Glomerular endothelial cell (primary cell): ENCODE data around the gene ARAP1. TPM values are rescaled to one million over a fixed set of nuclear protein-coding genes. Genes with fewer than 3 reads are reported as not detected.

Experiments used
- DNase-seq: peaks from one replicate; pipeline ENCODE4 v3.0.0-alpha.2; 2011; ENCODE audit warnings: low read depth, low spot score; ENCODE audit errors: extremely low read depth
- total RNA-seq: library from RNA; depleted of rRNA; stranded (reverse); fragments of >200 nt; gene quantifications from 2 replicates; pipeline ENCODE4 v1.2.3, GENCODE V29; 2015

Gene ARAP1
- total RNA-seq, 1 donor from 2014 or later, result 89.8 TPM

GRCh38 chr11:72706579-72706978 is 45.6 kb downstream of the ARAP1 start:
- no peak for DNase-seq

GRCh38 chr11:72705442-72706365 is 46.5 kb downstream of the ARAP1 start:
- no peak for DNase-seq

GRCh38 chr11:72704783-72705265 is 47.4 kb downstream of the ARAP1 start:
- DNase-seq, result no peak

DNA sequence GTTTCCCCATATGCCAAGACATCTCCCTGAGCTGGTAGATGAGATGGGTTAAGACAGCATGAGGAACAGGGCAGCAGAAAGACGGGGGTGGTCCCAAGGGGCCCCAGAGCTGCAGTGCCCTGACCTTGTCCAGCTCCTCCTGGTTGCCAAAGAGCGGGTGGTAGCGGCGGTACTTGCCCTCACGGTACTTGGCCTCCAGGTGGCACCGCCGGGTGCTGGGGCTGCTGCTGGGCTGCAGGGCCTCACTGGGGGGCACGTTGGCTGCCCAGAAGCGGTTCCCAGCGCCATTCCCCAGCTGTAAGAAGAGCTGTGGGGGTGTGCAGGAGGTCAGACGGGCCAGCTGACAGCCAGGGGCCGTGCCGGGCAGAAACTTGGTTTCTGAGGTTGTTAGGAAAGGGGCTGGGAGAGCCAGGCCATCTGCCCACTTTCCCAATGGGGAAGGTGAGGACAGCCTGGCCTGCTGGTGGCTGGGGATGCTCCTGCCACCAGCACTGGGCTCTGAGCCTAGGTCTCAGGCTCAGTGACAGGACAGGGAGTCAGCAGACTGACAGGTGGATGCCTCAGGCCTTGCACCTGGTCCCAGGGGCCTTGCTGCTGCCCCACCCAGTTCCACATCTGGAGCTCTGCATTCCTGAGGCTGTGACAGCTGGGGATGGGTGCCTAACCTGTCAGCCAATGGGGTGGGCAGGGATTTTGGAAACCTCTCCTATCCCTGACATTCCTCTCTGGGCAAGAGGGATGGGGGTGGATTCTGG is 48.0 kb downstream of the ARAP1 start:
- no peak for DNase-seq

DNA sequence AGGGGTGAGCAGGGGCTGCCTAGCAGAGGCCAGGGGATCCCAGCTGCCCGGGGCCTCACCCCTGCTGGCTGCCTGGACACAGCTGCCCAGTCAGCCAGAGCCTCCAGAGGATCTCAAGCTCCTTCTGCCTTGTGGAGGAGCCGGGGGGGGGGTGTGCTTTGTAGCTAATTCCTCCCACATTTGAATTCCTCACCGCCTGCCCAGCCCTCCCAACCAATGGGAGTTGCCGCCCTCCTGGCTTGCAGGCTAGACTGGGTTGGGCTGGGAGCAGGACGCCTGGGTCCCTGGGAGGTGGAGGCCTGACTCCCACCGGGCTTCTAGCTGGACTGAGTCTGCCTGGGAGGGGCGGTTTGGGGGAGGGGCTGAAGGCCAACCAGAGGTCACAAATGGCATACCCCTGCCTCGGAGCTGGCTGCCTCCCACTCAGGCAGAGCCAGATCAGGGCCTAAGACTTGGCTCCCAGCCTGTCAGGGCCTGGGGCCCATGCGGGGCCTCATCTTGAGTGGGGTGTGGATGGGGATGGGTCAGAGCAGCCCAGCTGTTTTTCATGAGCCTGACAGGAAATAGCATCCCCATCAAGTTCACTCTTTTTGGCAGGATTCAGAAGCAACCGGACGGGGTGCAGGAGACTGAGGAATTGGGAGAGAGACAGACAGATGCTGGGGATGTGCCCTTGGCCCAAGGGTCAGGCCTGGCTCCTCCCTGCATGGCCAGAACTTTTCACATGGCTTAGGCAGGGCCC is 48.8 kb downstream of the ARAP1 start:
- no peak for DNase-seq

DNA sequence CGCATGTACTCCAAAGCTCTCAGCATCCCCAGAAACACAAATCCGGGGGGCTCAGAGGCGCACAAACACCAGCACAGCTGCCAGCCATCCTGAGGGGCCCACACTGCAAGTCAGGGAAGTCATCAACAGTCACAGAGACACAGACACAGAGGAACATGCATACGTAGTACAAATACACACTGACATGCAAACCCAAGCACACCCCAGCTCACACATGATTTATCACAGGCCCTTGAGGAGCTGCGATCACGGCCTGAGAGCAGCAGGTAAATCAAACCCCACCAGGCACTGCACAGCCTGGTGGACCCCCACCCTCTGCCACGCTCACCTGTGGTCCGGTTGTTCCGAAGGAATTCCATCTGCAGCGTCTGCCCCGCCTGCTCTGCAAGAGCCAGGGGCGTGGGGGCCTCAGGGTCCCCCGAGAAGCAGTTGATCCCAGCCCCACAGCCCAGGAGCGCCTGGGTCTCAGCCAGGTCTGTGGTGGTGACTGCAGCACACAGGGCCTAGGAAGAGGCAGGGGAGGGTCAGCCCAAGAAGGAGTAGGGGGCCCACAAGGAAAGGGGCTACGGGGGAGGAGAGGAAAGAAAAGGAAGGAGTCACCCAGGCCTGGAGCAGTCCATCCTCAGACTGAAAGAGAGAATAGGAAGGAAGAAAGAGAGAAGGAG is 49.5 kb downstream of the ARAP1 start:
- no peak for DNase-seq

DNA sequence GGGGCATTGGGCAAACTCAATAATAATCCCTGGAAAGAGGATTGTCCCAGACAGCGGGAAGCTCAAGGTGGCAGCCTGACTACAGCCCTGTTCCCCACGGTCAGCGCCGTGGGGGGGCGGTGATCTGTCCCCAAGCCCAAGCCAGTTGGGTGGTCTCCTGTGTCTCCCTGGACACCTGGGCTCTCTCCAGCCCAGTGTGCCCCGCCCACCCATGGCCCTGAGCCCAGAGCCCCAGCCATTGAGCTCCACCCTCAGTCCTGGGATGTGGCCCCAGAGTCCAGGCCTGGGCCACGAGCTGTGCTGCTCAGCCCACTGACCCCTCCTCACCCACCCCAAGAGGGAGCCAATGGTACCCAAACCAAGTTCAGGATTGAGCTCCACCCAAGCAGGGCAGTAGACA is 50.1 kb downstream of the ARAP1 start:
- no peak for DNase-seq

DNA sequence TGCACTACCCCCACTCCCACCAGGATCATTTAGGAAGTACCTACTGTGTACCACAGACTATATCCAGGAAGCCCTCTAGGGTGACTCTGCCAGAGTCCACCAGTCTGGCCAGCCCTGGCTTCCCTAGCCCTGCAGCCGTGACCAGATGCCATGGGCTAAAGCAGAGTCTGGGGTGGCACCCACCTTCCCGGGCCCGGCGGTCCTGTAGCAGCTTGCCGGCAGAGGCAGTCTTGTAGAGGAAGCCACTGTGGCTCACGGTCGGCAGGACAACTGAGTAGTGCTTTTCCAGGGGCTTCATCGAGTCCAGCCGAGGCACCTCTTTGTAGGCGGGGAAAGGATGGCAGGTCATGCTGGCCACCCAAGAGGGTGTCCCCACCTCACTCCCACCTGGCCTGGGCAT is 50.7 kb downstream of the ARAP1 start:
- no peak for DNase-seq

- DNase-seq, result no peak
These were observed 52.1 kb downstream of the ARAP1 start for GRCh38 chr11:72700146-72700545.

DNA sequence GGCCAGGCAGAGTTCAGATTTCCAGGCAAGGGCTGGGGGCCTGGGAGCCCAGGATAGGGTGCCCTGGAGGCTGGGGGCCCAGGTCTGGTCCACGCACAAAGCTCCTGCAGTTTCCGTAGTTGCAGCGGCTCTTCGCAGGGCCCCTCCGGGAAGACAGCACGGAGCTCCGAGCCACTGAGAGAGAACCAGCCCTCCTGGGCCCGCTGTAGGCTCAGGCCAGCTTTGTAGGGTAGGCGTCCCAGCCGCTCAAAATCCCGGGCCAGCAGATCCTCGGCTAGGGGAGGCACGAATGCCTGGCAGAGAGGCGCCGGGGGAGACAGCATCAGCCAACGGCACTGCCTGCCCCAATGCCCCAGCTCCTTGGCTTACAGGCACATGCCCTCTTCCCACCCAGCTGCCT is 54.4 kb downstream of the ARAP1 start:
- no peak for DNase-seq

GRCh38 chr11:72696866-72697700 is 55.1 kb downstream of the ARAP1 start:
- no peak for DNase-seq

DNA sequence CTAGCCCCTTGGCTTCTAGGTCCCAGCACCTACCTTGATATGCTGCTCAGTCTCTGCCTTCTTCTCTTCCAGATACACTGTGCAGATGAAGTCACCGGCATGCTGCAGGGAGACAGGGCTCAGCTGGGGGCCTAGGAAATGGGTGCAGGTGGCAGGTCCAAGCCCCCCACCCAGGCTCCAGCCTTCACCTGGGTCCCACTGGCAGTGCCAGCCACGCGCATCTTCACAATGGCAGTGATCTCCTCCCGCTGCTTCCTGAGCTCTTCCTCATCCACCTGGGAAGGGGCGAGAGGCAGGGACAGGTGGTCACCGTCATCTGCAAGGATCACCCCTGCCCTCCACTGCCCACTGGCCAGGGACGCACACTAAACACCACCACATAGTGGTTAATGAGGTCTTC is 56.9 kb downstream of the ARAP1 start:
- no peak for DNase-seq

- DNase-seq, result no peak
These were observed 58.8 kb downstream of the ARAP1 start for GRCh38 chr11:72693271-72693968.

DNA sequence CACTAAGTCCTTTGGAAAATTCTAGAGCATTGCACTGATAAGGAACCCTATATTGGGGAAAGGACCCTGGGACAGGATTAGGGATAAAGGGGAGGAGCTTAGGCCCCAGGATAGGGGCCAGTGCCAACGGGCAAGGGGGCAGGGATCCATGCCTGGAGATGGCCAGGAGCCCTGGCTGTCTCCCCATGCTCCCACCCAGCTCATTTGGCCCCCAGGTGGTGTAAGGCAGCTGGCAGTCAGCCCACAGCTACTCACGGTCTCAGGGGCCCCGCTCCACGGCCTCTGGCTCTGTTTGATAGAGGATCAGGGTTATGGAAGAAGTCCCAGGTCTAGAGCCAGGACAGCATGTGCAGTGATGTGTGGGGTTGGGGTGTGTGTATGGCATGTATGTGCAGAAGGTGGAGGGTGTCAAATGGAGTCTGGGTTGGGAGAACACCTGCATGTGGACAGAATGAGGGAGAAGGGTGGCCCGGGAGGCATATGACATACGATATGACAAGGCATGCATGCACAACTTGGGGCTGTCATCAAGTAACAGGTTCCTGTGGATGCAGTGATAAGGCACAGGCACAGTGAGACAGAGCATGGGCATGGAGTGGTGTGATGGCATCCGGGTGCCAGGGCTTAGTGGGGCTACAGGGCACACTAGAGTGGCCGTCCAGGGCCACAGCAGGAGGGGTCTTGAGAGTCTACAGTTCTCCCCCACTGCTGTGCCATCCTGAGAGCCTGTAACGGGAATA is 59.5 kb downstream of the ARAP1 start:
- no peak for DNase-seq

DNA sequence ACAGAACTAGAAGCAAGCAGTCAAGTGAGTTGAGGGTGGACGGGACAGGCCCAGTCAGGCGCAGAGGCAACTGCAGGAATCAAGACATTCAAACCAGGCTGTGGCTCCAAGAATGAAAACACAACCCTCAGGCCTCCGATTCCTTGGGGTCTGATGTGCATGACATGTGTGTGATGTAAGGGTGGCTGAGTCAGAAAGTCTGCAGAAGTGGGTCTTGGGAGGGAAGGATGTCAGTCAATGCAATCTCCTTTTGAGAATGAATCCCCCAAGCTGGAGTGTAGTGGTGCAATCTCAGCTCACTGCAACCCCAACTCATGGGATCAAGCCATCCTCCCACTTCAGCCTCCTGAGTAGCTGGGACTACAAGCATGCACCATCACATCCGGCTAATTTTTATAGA is 62.0 kb downstream of the ARAP1 start:
- no peak for DNase-seq

DNA sequence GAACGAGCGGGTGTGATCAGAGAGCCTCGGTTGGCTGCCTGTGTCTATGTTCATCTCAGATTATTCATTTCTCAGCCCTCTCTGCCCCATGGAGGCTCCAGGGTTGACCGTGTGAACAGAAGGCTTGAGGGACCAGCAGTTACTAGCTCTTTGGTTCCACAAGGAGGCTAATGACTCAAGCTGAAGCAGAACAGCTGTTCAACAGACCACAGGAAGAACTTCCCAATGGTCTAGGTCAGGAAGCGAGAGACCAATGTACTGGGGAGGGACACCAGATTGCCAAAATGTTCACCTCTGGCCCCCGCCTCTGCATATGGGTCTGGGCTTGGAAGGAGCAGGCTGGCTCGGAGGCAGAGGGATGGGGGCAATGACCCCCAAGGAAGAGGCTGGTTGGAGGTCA is 63.3 kb downstream of the ARAP1 start:
- DNase-seq, result no peak

DNA sequence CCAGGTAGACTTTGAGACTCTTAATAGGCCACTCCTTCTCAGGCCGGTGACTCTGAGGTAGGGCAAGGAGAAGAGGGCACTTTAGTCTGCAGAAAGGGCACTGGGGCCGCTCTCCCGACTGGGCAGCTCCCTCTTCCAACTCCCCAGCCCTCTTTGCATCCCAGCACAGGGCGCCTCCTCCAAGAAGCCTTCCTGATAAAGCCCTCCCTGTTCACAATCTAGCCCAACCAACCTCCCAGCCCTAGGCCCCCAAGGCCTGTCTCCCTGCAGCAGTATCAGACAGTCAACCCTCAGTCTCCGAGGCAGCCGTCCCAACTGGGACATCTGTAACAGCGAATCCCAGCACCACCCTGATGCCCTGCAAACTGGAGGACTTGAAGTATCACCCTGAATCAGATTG is 63.7 kb downstream of the ARAP1 start:
- DNase-seq, result no peak

- DNase-seq, result no peak
These were observed 64.9 kb downstream of the ARAP1 start for GRCh38 chr11:72687326-72687725.
